Lower lobe of right lung (tissue), 2 donors: Measurements from ENCODE around the gene ZXDC. TPM values are rescaled to one million over a fixed set of nuclear protein-coding genes. Genes with fewer than 3 reads are reported as not detected.

ENCODE experiments used
- ATAC-seq, 2 donors: fragments of 200-7000 bp; cut with Tn5 transposase; one replicate each; pipeline ENCODE4 v1.9.1; 2020 to 2022; ENCODE audit warnings: mild to moderate bottlenecking in 2 of 2, moderate library complexity in 2 of 2
- DNase-seq: peaks from one replicate; pipeline ENCODE4 v3.0.0-alpha.2; 2020
- H3K27ac ChIP-seq: fragments of 200-600 bp; one replicate; pipeline ENCODE4 v1.8.0; 2022
- H3K27me3 ChIP-seq: fragments of 200-600 bp; one replicate; pipeline ENCODE4 v1.8.0; 2022; ENCODE audit warnings: low read depth
- H3K36me3 ChIP-seq: fragments of 200-600 bp; one replicate; pipeline ENCODE4 v1.8.0; 2022; ENCODE audit warnings: mild to moderate bottlenecking
- H3K4me1 ChIP-seq: fragments of 200-600 bp; one replicate; pipeline ENCODE4 v1.8.0; 2022
- H3K4me3 ChIP-seq: fragments of 200-600 bp; one replicate; pipeline ENCODE4 v1.8.0; 2022; ENCODE audit warnings: mild to moderate bottlenecking
- H3K9me3 ChIP-seq: fragments of 200-600 bp; one replicate; pipeline ENCODE4 v1.8.0; 2022
- intact Hi-C: fragments of 100-400 bp; cut with DNase I; formaldehyde crosslinking; loops from one replicate; pipeline ENCODE4 v1.11.0; 2022
- total RNA-seq: library from RNA; stranded (reverse); fragmentation: NEBNext Ultra II Directional; extraction: Animal tissue kit (Norgen Biotek cat#: 25700); gene quantifications from one replicate; pipeline ENCODE4 v1.2.1, GENCODE V29; 2021
- TF ChIP-seq, protein P1 (sequence below): fragments of 200-600 bp; IDR thresholded peaks from one replicate; pipeline ENCODE4 v1.8.0; 2022; ENCODE audit warnings: antibody characterized with exemption, mild to moderate bottlenecking
- donor health status: DM: no; HTN: yes; CAD: no; lungs with severe emphysema.

The ZXDC gene
- total RNA-seq, 1 donor from 2014 or later: 40.4 TPM

DNA sequence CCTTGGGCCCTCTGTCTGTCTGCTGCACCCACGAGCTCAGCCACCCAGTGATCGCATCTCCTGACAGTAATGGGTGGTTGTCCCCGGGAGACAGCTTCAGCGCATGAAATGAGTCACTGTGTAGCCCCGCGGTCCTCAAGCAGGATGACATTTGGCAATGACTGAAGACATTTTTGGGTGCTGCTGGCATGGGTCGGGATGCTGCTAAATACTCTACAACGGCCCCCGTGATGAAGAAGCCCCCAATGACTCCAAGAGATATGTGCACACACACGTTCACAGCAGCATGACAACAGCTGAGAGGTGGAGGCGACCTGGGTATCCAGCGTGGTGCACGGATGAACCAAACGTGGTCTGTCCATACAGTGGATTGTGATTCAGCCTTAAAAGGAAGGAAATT is 17.4 kb upstream of the ZXDC start:
- TF ChIP-seq, protein P1, sequence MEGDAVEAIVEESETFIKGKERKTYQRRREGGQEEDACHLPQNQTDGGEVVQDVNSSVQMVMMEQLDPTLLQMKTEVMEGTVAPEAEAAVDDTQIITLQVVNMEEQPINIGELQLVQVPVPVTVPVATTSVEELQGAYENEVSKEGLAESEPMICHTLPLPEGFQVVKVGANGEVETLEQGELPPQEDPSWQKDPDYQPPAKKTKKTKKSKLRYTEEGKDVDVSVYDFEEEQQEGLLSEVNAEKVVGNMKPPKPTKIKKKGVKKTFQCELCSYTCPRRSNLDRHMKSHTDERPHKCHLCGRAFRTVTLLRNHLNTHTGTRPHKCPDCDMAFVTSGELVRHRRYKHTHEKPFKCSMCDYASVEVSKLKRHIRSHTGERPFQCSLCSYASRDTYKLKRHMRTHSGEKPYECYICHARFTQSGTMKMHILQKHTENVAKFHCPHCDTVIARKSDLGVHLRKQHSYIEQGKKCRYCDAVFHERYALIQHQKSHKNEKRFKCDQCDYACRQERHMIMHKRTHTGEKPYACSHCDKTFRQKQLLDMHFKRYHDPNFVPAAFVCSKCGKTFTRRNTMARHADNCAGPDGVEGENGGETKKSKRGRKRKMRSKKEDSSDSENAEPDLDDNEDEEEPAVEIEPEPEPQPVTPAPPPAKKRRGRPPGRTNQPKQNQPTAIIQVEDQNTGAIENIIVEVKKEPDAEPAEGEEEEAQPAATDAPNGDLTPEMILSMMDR: no peak
- Histone ChIP-seq H3K4me3 (no peak overlapping the region), H3K36me3 (no peaks in the 10 kb centered on the region), H3K9me3 (no peaks in the 10 kb centered on the region), H3K27me3 (no peaks in the 10 kb centered on the region), H3K27ac (no peak overlapping the region), H3K4me1 (no peaks in the 10 kb centered on the region)
- no peak for ATAC-seq
- intact Hi-C loops: no loop called here
- DNase-seq: no peak

DNA sequence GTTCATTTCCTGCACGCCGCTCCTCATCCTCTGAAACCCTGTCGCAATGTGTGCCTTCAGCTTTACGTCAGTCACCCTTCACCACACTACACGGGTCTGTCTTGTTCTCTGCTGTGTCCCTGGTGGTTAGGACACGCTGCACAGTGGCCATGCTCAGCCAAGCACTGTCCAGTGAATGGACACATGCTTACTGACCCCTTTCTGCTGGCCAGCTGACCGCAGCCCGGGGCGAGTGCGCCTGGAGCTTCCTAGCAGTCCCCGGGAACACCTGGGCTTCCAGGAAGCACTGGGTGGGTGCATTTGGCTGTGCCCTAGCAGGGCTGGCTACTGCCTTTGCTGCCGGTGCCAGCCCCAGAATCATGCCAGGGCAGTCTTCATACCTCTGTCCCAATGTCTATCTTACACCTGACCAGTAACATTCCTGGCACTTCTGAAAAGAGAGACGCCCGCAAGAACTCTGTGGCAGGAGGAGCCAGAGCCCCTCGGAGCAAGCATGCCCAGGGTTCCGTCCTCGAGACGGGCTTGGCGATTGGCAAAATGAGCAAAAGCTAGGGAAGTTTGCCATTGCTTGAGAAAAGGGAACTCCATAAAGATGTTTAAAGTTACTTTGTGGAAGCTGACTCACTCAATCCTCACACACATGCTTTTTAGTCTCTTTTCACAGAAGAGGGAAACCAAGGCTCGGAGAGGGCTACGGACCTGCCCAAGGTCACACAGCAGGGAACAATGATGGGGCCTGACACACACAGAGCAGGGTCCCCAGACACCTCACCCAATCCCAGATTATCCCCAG is 15.7 kb upstream of the ZXDC start:
- Histone ChIP-seq H3K4me3 (no peak overlapping the region), H3K36me3 (no peaks in the 10 kb centered on the region), H3K9me3 (no peaks in the 10 kb centered on the region), H3K4me1 (no peaks in the 10 kb centered on the region), H3K27me3 (no peaks in the 10 kb centered on the region), H3K27ac (no peak overlapping the region)
- ATAC-seq: no peak
- intact Hi-C loops: no loop called here
- peak; percentile 32 for DNase-seq
- TF ChIP-seq, protein P1: no peak

- no peak for ATAC-seq
- DNase-seq: no peak
- H3K27me3 ChIP-seq: no peaks in the 10 kb centered on the region
- no peaks in the 10 kb centered on the region for H3K36me3 ChIP-seq
- intact Hi-C loops: no loop called here
- H3K4me3 ChIP-seq: no peak overlapping the region
- TF ChIP-seq, protein P1: no peak
- no peaks in the 10 kb centered on the region for H3K9me3 ChIP-seq
- H3K4me1 ChIP-seq: no peaks in the 10 kb centered on the region
- no peak overlapping the region for H3K27ac ChIP-seq
Observed at GRCh38 chr3:126490619-126491018, 14.9 kb upstream of the ZXDC start.

DNA sequence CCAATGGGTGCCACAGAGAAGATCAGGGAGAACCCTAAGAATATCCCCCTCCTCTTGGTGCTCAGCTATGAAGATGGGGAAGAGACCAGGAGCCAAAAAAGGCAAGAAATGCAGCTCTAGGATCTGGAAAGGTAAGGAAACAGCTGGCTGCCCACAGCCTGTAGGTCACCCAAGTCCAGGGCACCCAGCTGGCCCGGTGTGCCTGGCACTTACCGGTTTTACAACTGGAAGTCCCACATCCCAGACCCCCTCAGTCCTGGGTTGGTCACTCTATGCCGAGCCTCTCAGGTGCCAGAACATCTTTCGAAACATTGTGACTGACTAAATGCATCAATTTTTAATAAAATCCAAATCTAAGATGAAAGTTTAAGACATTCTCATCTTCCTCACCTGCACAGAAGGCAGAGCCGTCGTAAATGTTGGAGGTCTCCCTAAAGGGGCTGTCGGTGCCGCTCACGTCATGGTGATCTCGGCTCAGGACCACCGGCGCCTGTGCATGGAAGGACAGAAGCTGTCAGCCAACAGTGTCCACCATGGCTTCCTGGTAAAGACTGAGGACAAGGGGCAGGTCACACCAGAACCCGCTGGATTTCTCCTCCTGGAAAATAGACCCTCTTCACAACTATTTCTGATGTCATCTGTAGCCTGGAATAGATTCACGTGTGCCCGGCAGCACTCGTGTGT is 13.3 kb upstream of the ZXDC start:
- ATAC-seq: no peak
- Histone ChIP-seq H3K36me3 (no peaks in the 10 kb centered on the region), H3K4me1 (no peaks in the 10 kb centered on the region), H3K27ac (no peak overlapping the region), H3K9me3 (no peaks in the 10 kb centered on the region), H3K27me3 (no peaks in the 10 kb centered on the region), H3K4me3 (no peak overlapping the region)
- TF ChIP-seq, protein P1: no peak
- intact Hi-C loops: no loop called here
- DNase-seq: no peak

DNA sequence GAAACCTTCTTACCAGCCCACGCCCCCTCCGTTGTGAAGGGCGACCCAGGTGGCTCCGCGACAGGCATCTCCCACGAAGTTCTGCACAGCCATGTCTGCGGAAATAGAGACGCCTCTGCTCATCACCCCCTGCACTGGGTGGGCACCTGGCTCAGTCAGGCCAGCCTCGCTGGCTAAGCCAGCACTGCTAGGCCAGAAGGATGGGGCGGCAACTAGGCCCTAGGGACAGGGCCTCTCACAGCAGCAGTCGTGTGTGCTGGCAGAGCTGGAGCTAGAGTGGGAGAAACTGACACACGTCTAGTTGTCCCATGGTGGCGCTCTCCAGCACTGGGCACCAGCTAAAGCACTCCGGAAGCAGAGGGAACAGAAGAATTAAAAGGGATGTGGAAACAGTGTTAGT is 12.5 kb upstream of the ZXDC start:
- DNase-seq (peak; percentile 30), ATAC-seq (no peak)
- H3K27me3 ChIP-seq: no peaks in the 10 kb centered on the region
- no peaks in the 10 kb centered on the region for H3K36me3 ChIP-seq
- H3K4me1 ChIP-seq: no peaks in the 10 kb centered on the region
- H3K27ac ChIP-seq: no peak overlapping the region
- TF ChIP-seq, protein P1: no peak
- intact Hi-C loops: no loop called here
- no peaks in the 10 kb centered on the region for H3K9me3 ChIP-seq
- no peak overlapping the region for H3K4me3 ChIP-seq
